ENCODE data around the gene LBR.

DNA sequence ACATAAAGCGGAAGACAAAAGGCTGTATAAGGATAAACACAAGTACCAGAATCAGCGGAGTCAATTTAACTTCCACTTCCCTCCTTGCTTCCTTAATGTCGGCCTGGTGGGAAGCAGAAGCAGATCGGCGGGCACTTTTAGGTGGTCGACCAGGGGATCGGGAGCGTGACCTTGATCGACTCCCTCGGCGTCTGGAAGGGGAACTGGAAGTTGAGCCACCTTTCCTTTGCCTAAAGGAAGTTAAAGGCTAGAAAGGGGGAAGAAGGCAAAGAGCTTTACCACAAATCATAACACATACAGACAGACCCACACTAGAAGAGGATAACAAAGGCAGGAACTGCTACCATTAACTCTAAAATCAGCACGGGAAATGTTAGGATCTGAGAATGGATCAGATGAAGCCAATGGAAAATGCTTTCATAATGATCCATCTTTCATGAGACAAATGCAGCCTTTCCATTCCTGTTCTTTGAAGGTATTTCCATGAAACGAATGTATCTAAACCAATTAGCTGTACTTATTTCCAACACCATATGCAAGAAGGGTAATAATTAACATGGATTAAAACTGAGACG lies 5.7 kb downstream of the LBR start:
- TF ChIP-seq, protein P1, sequence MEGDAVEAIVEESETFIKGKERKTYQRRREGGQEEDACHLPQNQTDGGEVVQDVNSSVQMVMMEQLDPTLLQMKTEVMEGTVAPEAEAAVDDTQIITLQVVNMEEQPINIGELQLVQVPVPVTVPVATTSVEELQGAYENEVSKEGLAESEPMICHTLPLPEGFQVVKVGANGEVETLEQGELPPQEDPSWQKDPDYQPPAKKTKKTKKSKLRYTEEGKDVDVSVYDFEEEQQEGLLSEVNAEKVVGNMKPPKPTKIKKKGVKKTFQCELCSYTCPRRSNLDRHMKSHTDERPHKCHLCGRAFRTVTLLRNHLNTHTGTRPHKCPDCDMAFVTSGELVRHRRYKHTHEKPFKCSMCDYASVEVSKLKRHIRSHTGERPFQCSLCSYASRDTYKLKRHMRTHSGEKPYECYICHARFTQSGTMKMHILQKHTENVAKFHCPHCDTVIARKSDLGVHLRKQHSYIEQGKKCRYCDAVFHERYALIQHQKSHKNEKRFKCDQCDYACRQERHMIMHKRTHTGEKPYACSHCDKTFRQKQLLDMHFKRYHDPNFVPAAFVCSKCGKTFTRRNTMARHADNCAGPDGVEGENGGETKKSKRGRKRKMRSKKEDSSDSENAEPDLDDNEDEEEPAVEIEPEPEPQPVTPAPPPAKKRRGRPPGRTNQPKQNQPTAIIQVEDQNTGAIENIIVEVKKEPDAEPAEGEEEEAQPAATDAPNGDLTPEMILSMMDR (IDR thresholded peaks at IDR 0.05) = no peak
- TF ChIP-seq, protein P2, sequence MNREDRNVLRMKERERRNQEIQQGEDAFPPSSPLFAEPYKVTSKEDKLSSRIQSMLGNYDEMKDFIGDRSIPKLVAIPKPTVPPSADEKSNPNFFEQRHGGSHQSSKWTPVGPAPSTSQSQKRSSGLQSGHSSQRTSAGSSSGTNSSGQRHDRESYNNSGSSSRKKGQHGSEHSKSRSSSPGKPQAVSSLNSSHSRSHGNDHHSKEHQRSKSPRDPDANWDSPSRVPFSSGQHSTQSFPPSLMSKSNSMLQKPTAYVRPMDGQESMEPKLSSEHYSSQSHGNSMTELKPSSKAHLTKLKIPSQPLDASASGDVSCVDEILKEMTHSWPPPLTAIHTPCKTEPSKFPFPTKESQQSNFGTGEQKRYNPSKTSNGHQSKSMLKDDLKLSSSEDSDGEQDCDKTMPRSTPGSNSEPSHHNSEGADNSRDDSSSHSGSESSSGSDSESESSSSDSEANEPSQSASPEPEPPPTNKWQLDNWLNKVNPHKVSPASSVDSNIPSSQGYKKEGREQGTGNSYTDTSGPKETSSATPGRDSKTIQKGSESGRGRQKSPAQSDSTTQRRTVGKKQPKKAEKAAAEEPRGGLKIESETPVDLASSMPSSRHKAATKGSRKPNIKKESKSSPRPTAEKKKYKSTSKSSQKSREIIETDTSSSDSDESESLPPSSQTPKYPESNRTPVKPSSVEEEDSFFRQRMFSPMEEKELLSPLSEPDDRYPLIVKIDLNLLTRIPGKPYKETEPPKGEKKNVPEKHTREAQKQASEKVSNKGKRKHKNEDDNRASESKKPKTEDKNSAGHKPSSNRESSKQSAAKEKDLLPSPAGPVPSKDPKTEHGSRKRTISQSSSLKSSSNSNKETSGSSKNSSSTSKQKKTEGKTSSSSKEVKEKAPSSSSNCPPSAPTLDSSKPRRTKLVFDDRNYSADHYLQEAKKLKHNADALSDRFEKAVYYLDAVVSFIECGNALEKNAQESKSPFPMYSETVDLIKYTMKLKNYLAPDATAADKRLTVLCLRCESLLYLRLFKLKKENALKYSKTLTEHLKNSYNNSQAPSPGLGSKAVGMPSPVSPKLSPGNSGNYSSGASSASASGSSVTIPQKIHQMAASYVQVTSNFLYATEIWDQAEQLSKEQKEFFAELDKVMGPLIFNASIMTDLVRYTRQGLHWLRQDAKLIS (CRISPR knock-in tag; IDR thresholded peaks at IDR 0.05; ENCODE audit: borderline replicate concordance) = no peak
- TF ChIP-seq, protein P3, sequence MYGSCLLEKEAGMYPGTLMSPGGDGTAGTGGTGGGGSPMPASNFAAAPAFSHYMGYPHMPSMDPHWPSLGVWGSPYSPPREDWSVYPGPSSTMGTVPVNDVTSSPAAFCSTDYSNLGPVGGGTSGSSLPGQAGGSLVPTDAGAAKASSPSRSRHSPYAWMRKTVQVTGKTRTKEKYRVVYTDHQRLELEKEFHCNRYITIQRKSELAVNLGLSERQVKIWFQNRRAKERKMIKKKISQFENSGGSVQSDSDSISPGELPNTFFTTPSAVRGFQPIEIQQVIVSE (CRISPR knock-in tag; IDR thresholded peaks at IDR 0.05; ENCODE audit: borderline replicate concordance) = no peak
- TF ChIP-seq FOXJ3 (CRISPR knock-in tag; IDR thresholded peaks at IDR 0.05; ENCODE audit: borderline replicate concordance) (no peak), IRF2 (CRISPR knock-in tag; IDR thresholded peaks at IDR 0.05; ENCODE audit: borderline replicate concordance, low read depth) (no peak), RELA (CRISPR knock-in tag; IDR thresholded peaks at IDR 0.05; ENCODE audit: borderline replicate concordance) (no peak), CREB1 (CRISPR knock-in tag; IDR thresholded peaks at IDR 0.05) (no peak), ZNF416 (CRISPR knock-in tag; IDR thresholded peaks at IDR 0.05) (no peak), ETV6 (CRISPR knock-in tag; IDR thresholded peaks at IDR 0.05) (no peak)

Data from WTC11 (cell line).